ENCODE results near the gene PPIF. TPM values are rescaled to one million over a fixed set of nuclear protein-coding genes. Genes with fewer than 3 reads are reported as not detected.
"Not testable (repeated sequence)": the region's sequence is repeated elsewhere in the genome, so short reads cannot be mapped to it uniquely, and the experiment has no call there.

PPIF gene
- total RNA-seq, 1 donor from 2014 or later, result 115 TPM

- no peak for DNase-seq (ENCODE audit: low spot score)
- intact Hi-C loops (cut with DNase I), result no loop called here
Observed at GRCh38 chr10:79328147-79328701, 19.0 kb upstream of the PPIF start.

GRCh38 chr10:79328737-79329504, 18.3 kb upstream of the PPIF start:
- intact Hi-C loops (cut with DNase I), result no loop called here
- no peak for DNase-seq (ENCODE audit: low spot score)

- intact Hi-C loops (cut with DNase I), result no loop called here
- no peak for DNase-seq (ENCODE audit: low spot score)
Observed at GRCh38 chr10:79329529-79329928, 17.7 kb upstream of the PPIF start.

- DNase-seq (ENCODE audit: low spot score), result no peak
- intact Hi-C loops (cut with DNase I), result no loop called here
Observed at GRCh38 chr10:79331226-79331625, 16.0 kb upstream of the PPIF start.

GRCh38 chr10:79331709-79332108, 15.6 kb upstream of the PPIF start:
- DNase-seq (ENCODE audit: low spot score), result peak; percentile 85
- intact Hi-C loops (cut with DNase I), result no loop called here

GRCh38 chr10:79332610-79333315, 14.5 kb upstream of the PPIF start:
- intact Hi-C loops (cut with DNase I), result not testable (repeated sequence)

GRCh38 chr10:79333513-79333912, 13.8 kb upstream of the PPIF start:
- DNase-seq (ENCODE audit: low spot score), result no peak
- intact Hi-C loops (cut with DNase I), result no loop called here

More at GRCh38 chr10:79332610-79333315, 14.5 kb upstream of the PPIF start:
- DNase-seq (ENCODE audit: low spot score), result not testable (repeated sequence)

GRCh38 chr10:79334573-79334972, 12.7 kb upstream of the PPIF start:
- intact Hi-C loops (cut with DNase I), result no loop called here
- DNase-seq (ENCODE audit: low spot score), result no peak

GRCh38 chr10:79335094-79335469, 12.2 kb upstream of the PPIF start:
- intact Hi-C loops (cut with DNase I), result no loop called here
- no peak for DNase-seq (ENCODE audit: low spot score)

GRCh38 chr10:79335470-79336235, 11.6 kb upstream of the PPIF start:
- intact Hi-C loops (cut with DNase I), result no loop called here
- DNase-seq (ENCODE audit: low spot score), result no peak

GRCh38 chr10:79336276-79336675, 11.0 kb upstream of the PPIF start:
- intact Hi-C loops (cut with DNase I), result no loop called here
- DNase-seq (ENCODE audit: low spot score), result no peak

GRCh38 chr10:79336739-79337138, 10.5 kb upstream of the PPIF start:
- no peak for DNase-seq (ENCODE audit: low spot score)
- intact Hi-C loops (cut with DNase I), result no loop called here

- intact Hi-C loops (cut with DNase I); DNase-seq (ENCODE audit: low spot score): not testable (repeated sequence)
Observed at GRCh38 chr10:79337783-79338469, 9.3 kb upstream of the PPIF start.

GRCh38 chr10:79339266-79339665, 8.0 kb upstream of the PPIF start:
- intact Hi-C loops (cut with DNase I), result no loop called here
- DNase-seq (ENCODE audit: low spot score), result no peak

- intact Hi-C loops (cut with DNase I), result no loop called here
- no peak for DNase-seq (ENCODE audit: low spot score)
Observed at GRCh38 chr10:79340646-79341244, 6.5 kb upstream of the PPIF start.

GRCh38 chr10:79342295-79342761, 4.9 kb upstream of the PPIF start:
- DNase-seq (ENCODE audit: low spot score), result no peak
- intact Hi-C loops (cut with DNase I), result no loop called here

GRCh38 chr10:79342811-79343561, 4.3 kb upstream of the PPIF start:
- DNase-seq (ENCODE audit: low spot score), result no peak
- intact Hi-C loops (cut with DNase I), result no loop called here

GRCh38 chr10:79344502-79345195, 2.6 kb upstream of the PPIF start:
- intact Hi-C loops (cut with DNase I), result loop anchor here (5.0 kb wide), 1 partner anchor 122 kb away; no protein-coding TSS in a partner anchor
- DNase-seq (ENCODE audit: low spot score), result no peak
